ENCODE measurements around the gene MARCHF3. TPM values are rescaled to one million over a fixed set of nuclear protein-coding genes. Genes with fewer than 3 reads are reported as not detected.

The MARCHF3 gene
- total and polyA plus RNA-seq, 2 donors from 2014 or later, result 1.5 to 8.0 TPM

- intact Hi-C loops (cut with DNase I), result no loop called here
- H3K27me3 ChIP-seq (ENCODE audit: control insufficient read depth, insufficient read depth, low read length), result no peaks in the 10 kb centered on the region
- no peak overlapping the region for H3K27ac ChIP-seq (ENCODE audit: low read depth in 2 of 2, low read length in 2 of 2)
- FAIRE-seq (no peak), DNase-seq (no peak)
- H3K36me3 ChIP-seq (ENCODE audit: control insufficient read depth in 2 of 3, insufficient read depth in 3 of 3, low read length in 3 of 3), result peaks cover 0 to 2% (median 2%) of the 10 kb centered on the region in 3 donors
- no peaks in the 10 kb centered on the region for H3K4me1 ChIP-seq (ENCODE audit: control insufficient read depth in 2 of 3, insufficient read depth in 2 of 3, low read depth in 1 of 3, low read length in 3 of 3)
- H3K9ac ChIP-seq (ENCODE audit: low read length in 3 of 3), result no peak overlapping the region
- H3K4me3 ChIP-seq (ENCODE audit: low read length in 3 of 3), result no peak overlapping the region
- H3K9me3 ChIP-seq (ENCODE audit: control insufficient read depth in 2 of 3, insufficient read depth in 1 of 3, low read length in 3 of 3), result no peaks in the 10 kb centered on the region
- TF ChIP-seq, protein P1, sequence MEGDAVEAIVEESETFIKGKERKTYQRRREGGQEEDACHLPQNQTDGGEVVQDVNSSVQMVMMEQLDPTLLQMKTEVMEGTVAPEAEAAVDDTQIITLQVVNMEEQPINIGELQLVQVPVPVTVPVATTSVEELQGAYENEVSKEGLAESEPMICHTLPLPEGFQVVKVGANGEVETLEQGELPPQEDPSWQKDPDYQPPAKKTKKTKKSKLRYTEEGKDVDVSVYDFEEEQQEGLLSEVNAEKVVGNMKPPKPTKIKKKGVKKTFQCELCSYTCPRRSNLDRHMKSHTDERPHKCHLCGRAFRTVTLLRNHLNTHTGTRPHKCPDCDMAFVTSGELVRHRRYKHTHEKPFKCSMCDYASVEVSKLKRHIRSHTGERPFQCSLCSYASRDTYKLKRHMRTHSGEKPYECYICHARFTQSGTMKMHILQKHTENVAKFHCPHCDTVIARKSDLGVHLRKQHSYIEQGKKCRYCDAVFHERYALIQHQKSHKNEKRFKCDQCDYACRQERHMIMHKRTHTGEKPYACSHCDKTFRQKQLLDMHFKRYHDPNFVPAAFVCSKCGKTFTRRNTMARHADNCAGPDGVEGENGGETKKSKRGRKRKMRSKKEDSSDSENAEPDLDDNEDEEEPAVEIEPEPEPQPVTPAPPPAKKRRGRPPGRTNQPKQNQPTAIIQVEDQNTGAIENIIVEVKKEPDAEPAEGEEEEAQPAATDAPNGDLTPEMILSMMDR (IDR thresholded peaks at IDR 0.05; ENCODE audit: borderline replicate concordance, extremely low read depth, insufficient read depth), result no peak
Observed at GRCh38 chr5:126818736-126819135, 211.6 kb downstream of the MARCHF3 start.

Other genes with a start within 250 kb of the MARCHF3 start
- 8.5 TPM for gene C5orf63, start 42.9 kb upstream of the MARCHF3 start, total RNA-seq
- 5.8 TPM for gene C5orf63, start 42.9 kb upstream of the MARCHF3 start, polyA plus RNA-seq (ENCODE audit: insufficient read depth, low read depth, low replicate concordance)